Ovary (tissue), 9 donors: ENCODE measurements around the gene OR4S1. TPM values are rescaled to one million over a fixed set of nuclear protein-coding genes. Genes with fewer than 3 reads are reported as not detected.
"Not testable (repeated sequence)": the region's sequence is repeated elsewhere in the genome, so short reads cannot be mapped to it uniquely, and the experiment has no call there.

Source experiments
- DNase-seq, 5 donors: peaks; one replicate each; pipeline ENCODE4 v3.0.0-alpha.2; 2019 to 2020
- H3K27ac ChIP-seq, 2 donors: fragments of 200-600 bp; one replicate each; pipeline versions ENCODE4 v1.5.1 to v1.8.0; 2019 to 2022
- H3K27me3 ChIP-seq: fragments of 200-600 bp; one replicate; pipeline ENCODE4 v1.8.0; 2022
- H3K36me3 ChIP-seq: fragments of 200-600 bp; sonication (generic); one replicate; pipeline ENCODE4 v1.5.1; 2019
- H3K4me1 ChIP-seq: one replicate; pipeline ENCODE4 v1.8.1; 2013; ENCODE audit warnings: mild to moderate bottlenecking, moderate library complexity; ENCODE audit not compliant: insufficient read depth
- H3K4me3 ChIP-seq: fragments of 200-600 bp; sonication (generic); one replicate; pipeline ENCODE4 v1.5.1; 2017
- H3K9me3 ChIP-seq, 2 donors: fragments of 200-600 bp in 1 of 2; sonication (generic) in 1 of 2; one replicate each; pipeline versions ENCODE4 v1.5.1 to v1.8.1; 2013 to 2019; ENCODE audit warnings: mild to moderate bottlenecking in 1 of 2, moderate library complexity in 1 of 2
- EP300 ChIP-seq: sonication (generic); formaldehyde crosslinking; IDR thresholded peaks from one replicate; pipeline ENCODE4 v1.6.1; 2017; ENCODE audit warnings: antibody characterized with exemption
- POLR2A ChIP-seq: fragments of 450-650 bp; IDR thresholded peaks from one replicate; pipeline ENCODE4 v1.6.1; 2017; ENCODE audit warnings: antibody characterized with exemption, mild to moderate bottlenecking, moderate library complexity
- WGBS, 3 donors: extraction: QIAGEN DNeasy Blood & Tissue Kit in 1 of 3; methylation state at CpG; one replicate each; pipeline versions ENCODE4 v1.1.5 to v1.1.7; 2013 to 2017; 5-methylcytosine and 5-hydroxymethylcytosine counted together
- intact Hi-C, 4 donors: fragments of 100-400 bp; cut with DNase I; formaldehyde crosslinking; loops; one replicate each; pipeline versions ENCODE4 v1.11.0 to v1.15.1; 2022 to 2023
- polyA plus RNA-seq, 2 donors: library from polyadenylated mRNA; stranded (reverse); fragments of 200-250 nt in 1 of 2; fragments of 350-450 nt in 1 of 2; fragmentation: Illumina TruSeq in 1 of 2; extraction: RNeasy Lipid Tissue Mini Kit (QIAGEN cat#74804) in 1 of 2; gene quantifications; one replicate each; pipeline ENCODE4 v1.2.3, GENCODE V29; 2013 to 2014
- total RNA-seq, 7 donors: library from RNA; depleted of rRNA in 2 of 7; stranded (reverse); fragments of >200 nt in 2 of 7; fragmentation: NEBNext Ultra II Directional in 3 of 7; extraction: Animal tissue kit (Norgen Biotek cat#: 25700) in 3 of 7; gene quantifications; one replicate each; pipeline versions ENCODE4 v1.1.0 to v1.2.4, GENCODE V29; 2016 to 2023
- TF ChIP-seq, protein P1 (sequence below), 3 donors: fragments of 450-650 bp in 2 of 3; fragments of 200-600 bp in 1 of 3; IDR thresholded peaks; one replicate each; pipeline versions ENCODE4 v1.5.1 to v1.8.0; 2016 to 2022; ENCODE audit warnings: antibody characterized with exemption in 3 of 3, mild to moderate bottlenecking in 1 of 3
- donor health status: DM: no; HTN: no; CAD: no; lungs with moderate emphysema.
- donor health status: DM: no; HTN: no; CAD: no.
- donor health status: Bipolar disorder and iron deficiency.
- donor health status: DM: yes; HTN: yes; CAD: no.
- donor health status: DM: no; HTN: no; CAD: no.
- donor health status: DM: yes; HTN: yes; CAD: no.

Gene OR4S1
- total and polyA plus RNA-seq, 9 donors: not detected

DNA sequence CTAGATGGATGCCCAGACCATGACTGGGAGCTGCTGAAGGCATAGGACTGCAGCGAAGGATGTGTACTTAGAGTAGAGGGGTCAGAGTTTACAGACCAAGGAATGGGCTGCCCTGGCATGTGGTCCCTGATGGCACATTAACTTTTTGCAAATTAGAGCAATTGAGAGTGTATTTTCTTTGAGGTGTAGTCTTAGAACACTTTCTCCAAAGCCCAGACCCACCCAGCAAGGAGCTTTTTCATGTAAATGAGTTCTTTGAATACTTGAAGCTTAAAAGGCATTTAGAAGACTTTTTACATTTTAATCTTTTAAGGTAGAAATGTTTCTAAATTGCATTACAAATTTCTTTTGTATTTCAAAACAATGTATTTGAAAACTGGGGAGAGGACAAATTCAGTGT is 33.4 kb upstream of the OR4S1 start:
- H3K27ac ChIP-seq: no peak overlapping the region
- no peak for DNase-seq
- intact Hi-C loops: no loop called here
- no peaks in the 10 kb centered on the region for H3K27me3 ChIP-seq
- H3K4me1 ChIP-seq: no peaks in the 10 kb centered on the region
- H3K4me3 ChIP-seq: no peak overlapping the region
- no peaks in the 10 kb centered on the region for H3K36me3 ChIP-seq
- WGBS, 3 donors: 20 to 25% (median 24%) methylated on average over 1 of the region's 1 CpG
- peaks cover 0 to 3% of the 10 kb centered on the region in 2 donors for H3K9me3 ChIP-seq
- TF ChIP-seq POLR2A (no peak), EP300 (no peak)
- TF ChIP-seq, protein P1, sequence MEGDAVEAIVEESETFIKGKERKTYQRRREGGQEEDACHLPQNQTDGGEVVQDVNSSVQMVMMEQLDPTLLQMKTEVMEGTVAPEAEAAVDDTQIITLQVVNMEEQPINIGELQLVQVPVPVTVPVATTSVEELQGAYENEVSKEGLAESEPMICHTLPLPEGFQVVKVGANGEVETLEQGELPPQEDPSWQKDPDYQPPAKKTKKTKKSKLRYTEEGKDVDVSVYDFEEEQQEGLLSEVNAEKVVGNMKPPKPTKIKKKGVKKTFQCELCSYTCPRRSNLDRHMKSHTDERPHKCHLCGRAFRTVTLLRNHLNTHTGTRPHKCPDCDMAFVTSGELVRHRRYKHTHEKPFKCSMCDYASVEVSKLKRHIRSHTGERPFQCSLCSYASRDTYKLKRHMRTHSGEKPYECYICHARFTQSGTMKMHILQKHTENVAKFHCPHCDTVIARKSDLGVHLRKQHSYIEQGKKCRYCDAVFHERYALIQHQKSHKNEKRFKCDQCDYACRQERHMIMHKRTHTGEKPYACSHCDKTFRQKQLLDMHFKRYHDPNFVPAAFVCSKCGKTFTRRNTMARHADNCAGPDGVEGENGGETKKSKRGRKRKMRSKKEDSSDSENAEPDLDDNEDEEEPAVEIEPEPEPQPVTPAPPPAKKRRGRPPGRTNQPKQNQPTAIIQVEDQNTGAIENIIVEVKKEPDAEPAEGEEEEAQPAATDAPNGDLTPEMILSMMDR (IDR thresholded peaks at IDR 0.05): no peak

GRCh38 chr11:48307760-48308386 is 1.9 kb downstream of the OR4S1 start:
- no peaks in the 10 kb centered on the region for H3K36me3 ChIP-seq
- H3K27me3 ChIP-seq: no peaks in the 10 kb centered on the region
- no peak overlapping the region for H3K4me3 ChIP-seq
- no peak for TF ChIP-seq EP300
- no peak for TF ChIP-seq POLR2A
- TF ChIP-seq, protein P1 (IDR thresholded peaks at IDR 0.05): no peak
- H3K27ac ChIP-seq: no peak overlapping the region
- H3K9me3 ChIP-seq: no peaks in the 10 kb centered on the region
- 20 to 27% (median 22%) methylated on average over 5 of the region's 5 CpGs for WGBS, 3 donors
- no peak for DNase-seq
- intact Hi-C loops: no loop called here
- no peaks in the 10 kb centered on the region for H3K4me1 ChIP-seq

DNA sequence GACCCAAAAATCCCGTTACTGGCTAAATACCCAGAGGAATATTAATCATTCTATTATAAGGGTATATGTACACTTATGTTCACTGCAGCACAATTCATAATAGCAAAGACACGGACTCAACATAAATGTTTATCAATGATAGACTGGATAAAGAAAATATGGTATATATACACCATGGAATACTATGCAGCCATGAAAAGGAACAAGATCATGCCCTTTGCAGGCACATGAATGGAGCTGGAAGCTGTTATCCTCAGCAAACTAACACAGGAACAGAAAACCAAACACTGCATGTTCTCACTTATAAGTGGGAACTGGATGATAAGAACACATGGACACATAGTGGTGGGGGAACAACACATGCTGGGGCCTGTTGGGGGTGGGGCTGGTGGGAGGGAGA is 7.6 kb downstream of the OR4S1 start:
- H3K27me3 ChIP-seq, H3K9me3 ChIP-seq, H3K4me3 ChIP-seq, H3K4me1 ChIP-seq, H3K36me3 ChIP-seq, H3K27ac ChIP-seq, intact Hi-C loops, DNase-seq: not testable (repeated sequence)
- WGBS, 3 donors: 28 to 80% (median 65%) methylated on average over 2 of the region's 2 CpGs

GRCh38 chr11:48319813-48320212 is 13.8 kb downstream of the OR4S1 start:
- H3K4me1 ChIP-seq, H3K9me3 ChIP-seq, intact Hi-C loops, H3K27me3 ChIP-seq, DNase-seq, H3K27ac ChIP-seq, H3K36me3 ChIP-seq, H3K4me3 ChIP-seq: not testable (repeated sequence)
- 66 to 79% (median 68%) methylated on average over 2 of the region's 2 CpGs for WGBS, 3 donors

GRCh38 chr11:48324620-48325019 is 18.6 kb downstream of the OR4S1 start, which contains the start of gene OR4C3:
TSS of gene OR4C3 (plus strand) at chr11:48324920. CDS start at chr11:48325022, 102 bp downstream.
- H3K27me3 ChIP-seq, H3K4me3 ChIP-seq, intact Hi-C loops, H3K4me1 ChIP-seq, H3K9me3 ChIP-seq, H3K27ac ChIP-seq, H3K36me3 ChIP-seq, DNase-seq: not testable (repeated sequence)

GRCh38 chr11:48341466-48341865 is 35.4 kb downstream of the OR4S1 start:
- no peaks in the 10 kb centered on the region for H3K4me1 ChIP-seq
- intact Hi-C loops: no loop called here
- no peaks in the 10 kb centered on the region for H3K27me3 ChIP-seq
- no peak overlapping the region for H3K27ac ChIP-seq
- no peaks in the 10 kb centered on the region for H3K9me3 ChIP-seq
- no peak for DNase-seq
- WGBS, 3 donors: 50 to 51% (median 51%) methylated on average over 2 of the region's 2 CpGs
- H3K36me3 ChIP-seq: no peaks in the 10 kb centered on the region
- no peak for TF ChIP-seq EP300
- TF ChIP-seq, protein P1 (IDR thresholded peaks at IDR 0.05): no peak
- no peak for TF ChIP-seq POLR2A
- no peak overlapping the region for H3K4me3 ChIP-seq

DNA sequence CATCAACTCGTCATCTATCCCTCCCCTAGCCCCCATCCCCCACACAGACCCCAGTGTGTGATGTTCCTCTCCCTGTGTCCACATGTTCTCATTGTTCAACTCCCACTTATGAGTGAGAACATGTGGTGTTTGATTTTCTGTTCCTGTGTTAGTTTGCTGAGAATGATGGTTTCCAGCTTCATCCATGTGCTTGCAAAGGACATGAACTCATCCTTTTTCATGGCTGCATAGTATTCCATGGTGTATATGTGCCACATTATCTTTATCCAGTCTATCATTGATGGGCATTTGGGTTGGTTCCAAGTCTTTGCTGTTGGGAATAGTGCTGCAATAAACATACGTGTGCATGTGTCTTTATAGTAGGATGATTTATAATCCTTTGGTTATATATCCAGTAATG is 36.5 kb downstream of the OR4S1 start:
- H3K27me3 ChIP-seq, H3K4me1 ChIP-seq, H3K27ac ChIP-seq, H3K4me3 ChIP-seq, DNase-seq, intact Hi-C loops, H3K9me3 ChIP-seq, H3K36me3 ChIP-seq: not testable (repeated sequence)
- 46 to 67% (median 61%) methylated on average over 2 of the region's 2 CpGs for WGBS, 3 donors

DNA sequence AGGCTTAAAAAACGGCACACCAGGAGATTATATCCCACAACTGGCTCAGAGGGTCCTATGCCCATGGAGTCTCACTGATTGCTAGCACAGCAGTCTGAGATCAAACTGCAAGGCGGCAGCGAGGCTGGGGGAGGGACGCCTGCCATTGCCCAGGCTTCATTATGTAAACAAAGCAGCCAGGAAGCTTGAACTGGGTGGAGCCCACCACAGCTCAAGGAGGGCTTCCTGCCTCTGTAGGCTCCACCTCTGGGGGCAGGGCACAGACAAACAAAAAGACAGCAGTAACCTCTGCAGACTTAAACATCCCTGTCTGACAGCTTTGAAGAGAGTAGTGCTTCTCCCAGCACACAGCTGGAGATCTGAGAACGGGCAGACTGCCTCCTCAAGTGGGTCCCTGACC is 40.3 kb downstream of the OR4S1 start:
- H3K9me3 ChIP-seq, H3K27ac ChIP-seq, H3K4me1 ChIP-seq, intact Hi-C loops, H3K36me3 ChIP-seq, DNase-seq, H3K4me3 ChIP-seq, H3K27me3 ChIP-seq: not testable (repeated sequence)
- WGBS, 3 donors: 67 to 83% (median 76%) methylated on average over 5 of the region's 5 CpGs
